Memory B cell (primary cell): Measurements from ENCODE around the gene SH3D19.
"Not testable (repeated sequence)": the region's sequence is repeated elsewhere in the genome, so short reads cannot be mapped to it uniquely, and the experiment has no call there.

ENCODE experiments used
- ATAC-seq: fragments of 150-1000 bp; cut with Tn5 transposase; 2 replicates; pipeline ENCODE4 v1.10.0; 2021; ENCODE audit warnings: low read depth, mild to moderate bottlenecking, moderate library complexity
- DNase-seq, 2 donors: peaks; one replicate each; pipeline ENCODE4 v3.0.0; 2022; ENCODE audit warnings: low spot score in 2 of 2
- H3K27ac Mint-ChIP-seq: one replicate; pipeline ENCODE4 v1.8.0; 2022; ENCODE audit warnings: mild to moderate bottlenecking, moderate library complexity, mixed read lengths
- H3K27me3 Mint-ChIP-seq: one replicate; pipeline ENCODE4 v1.8.0; 2022; ENCODE audit warnings: mixed read lengths
- H3K36me3 Mint-ChIP-seq: one replicate; pipeline ENCODE4 v1.8.0; 2022; ENCODE audit warnings: mild to moderate bottlenecking, mixed read lengths
- H3K4me1 Mint-ChIP-seq: one replicate; pipeline ENCODE4 v1.8.0; 2022; ENCODE audit warnings: mixed read lengths
- H3K4me3 Mint-ChIP-seq: one replicate; pipeline ENCODE4 v1.8.0; 2022; ENCODE audit warnings: mild to moderate bottlenecking, moderate library complexity, mixed read lengths
- H3K9me3 Mint-ChIP-seq: one replicate; pipeline ENCODE4 v1.8.0; 2022; ENCODE audit warnings: mixed read lengths

SH3D19 gene

DNA sequence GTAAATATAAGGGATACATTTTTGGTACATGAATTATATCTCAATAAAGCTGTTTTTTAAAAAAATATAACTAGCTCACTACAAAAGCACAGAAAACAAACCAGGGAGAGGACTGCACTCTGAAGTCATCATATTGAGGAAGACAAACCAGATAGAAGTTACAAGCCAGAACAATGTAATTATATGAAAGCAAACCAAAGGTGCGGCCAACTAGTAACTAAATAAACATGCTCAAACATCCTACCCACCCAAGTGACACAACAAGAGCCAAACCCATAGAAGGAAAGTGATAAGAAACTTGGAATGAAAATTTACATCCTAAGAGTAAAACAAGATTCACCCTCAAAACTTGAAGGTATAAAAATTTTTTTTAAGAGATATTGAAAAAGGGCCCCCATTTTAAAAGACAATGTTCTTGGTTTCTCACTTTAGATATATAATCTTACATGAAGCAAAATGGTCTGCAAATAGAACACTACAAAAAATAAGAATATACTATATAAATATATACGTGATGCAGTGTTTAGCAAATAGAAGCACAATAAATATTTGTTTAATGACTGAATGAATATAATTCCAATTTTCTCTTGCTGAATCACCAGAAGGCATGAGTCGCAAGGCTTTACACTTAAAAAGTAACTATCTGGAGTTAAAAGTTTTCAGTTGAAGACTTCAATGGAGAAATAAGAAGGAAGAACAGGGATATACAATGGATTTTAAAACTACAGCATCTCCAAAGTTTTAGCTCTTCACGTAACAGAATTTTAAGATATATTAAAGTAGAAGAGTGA is 4.0 kb upstream of the SH3D19 start:
- H3K36me3 Mint-ChIP-seq: peaks cover 3% of the 10 kb centered on the region
- H3K4me1 Mint-ChIP-seq: peaks cover 2% of the 10 kb centered on the region
- peaks cover 3% of the 10 kb centered on the region for H3K9me3 Mint-ChIP-seq
- H3K27ac Mint-ChIP-seq: no peak overlapping the region
- DNase-seq (no peak), ATAC-seq (no peak)
- H3K4me3 Mint-ChIP-seq: no peak overlapping the region
- H3K27me3 Mint-ChIP-seq: peaks cover 12% of the 10 kb centered on the region

DNA sequence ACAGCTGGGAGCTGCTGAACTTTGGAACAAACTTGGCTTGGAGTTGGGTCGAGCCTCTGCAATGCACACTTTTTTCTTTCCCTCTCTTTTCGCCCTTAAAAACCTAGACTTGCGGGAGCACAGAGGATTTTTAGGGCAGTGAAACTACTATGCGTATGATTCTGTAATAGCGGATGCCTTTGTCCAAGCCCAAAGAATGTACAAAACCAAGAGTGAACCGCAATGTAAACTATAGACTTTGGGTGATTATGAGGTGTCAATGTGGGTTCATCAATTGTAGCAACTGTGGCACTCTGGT is 493 bp upstream of the SH3D19 start:
- no peak for DNase-seq
- H3K9me3 Mint-ChIP-seq: peaks cover 2% of the 10 kb centered on the region
- peaks cover 19% of the 10 kb centered on the region for H3K27me3 Mint-ChIP-seq
- H3K27ac Mint-ChIP-seq: no peak overlapping the region
- peaks cover 3% of the 10 kb centered on the region for H3K36me3 Mint-ChIP-seq
- no peak overlapping the region for H3K4me3 Mint-ChIP-seq
- no peak for ATAC-seq
- peaks cover 2% of the 10 kb centered on the region for H3K4me1 Mint-ChIP-seq

GRCh38 chr4:151324752-151325110 is 674 bp downstream of the SH3D19 start:
- ATAC-seq (no peak), DNase-seq (no peak)
- Mint-ChIP-seq H3K27me3 (peaks cover 19% of the 10 kb centered on the region), H3K9me3 (no peaks in the 10 kb centered on the region), H3K27ac (no peak overlapping the region), H3K4me3 (no peak overlapping the region), H3K4me1 (peaks cover 2% of the 10 kb centered on the region), H3K36me3 (peaks cover 3% of the 10 kb centered on the region)

DNA sequence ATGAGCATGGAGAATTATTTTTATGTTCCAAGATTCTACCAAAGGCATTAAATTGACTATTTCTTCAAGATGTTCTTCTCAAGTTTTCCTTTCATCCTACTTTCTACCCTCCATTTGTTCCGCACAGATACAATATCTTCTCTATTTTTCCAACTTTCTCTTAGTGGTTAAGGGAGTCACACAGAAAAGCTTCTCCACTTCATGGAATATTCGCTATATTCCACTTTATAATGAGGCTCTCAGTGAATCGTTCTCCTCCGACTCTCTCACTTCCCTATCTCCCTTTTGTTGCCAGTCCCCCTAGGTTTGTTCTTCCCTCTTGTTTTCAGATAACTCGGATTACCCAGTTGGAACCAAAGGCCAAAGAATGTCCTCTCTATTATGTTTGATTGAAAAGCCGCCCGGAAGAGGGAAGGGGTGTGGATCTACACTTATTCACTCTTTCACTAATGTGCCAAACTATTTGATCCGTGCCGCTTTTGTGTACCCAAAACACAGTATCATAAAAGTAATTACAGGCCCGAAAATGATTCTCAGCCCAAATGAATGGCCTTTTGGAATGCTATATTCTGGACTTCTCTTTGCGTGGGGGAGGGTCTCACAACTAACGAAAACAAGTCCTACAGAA is 1.2 kb downstream of the SH3D19 start:
- ATAC-seq (no peak), DNase-seq (no peak)
- no peak overlapping the region for H3K27ac Mint-ChIP-seq
- H3K4me3 Mint-ChIP-seq: no peak overlapping the region
- peaks cover 2% of the 10 kb centered on the region for H3K4me1 Mint-ChIP-seq
- H3K36me3 Mint-ChIP-seq: peaks cover 3% of the 10 kb centered on the region
- H3K9me3 Mint-ChIP-seq: no peaks in the 10 kb centered on the region
- peaks cover 19% of the 10 kb centered on the region for H3K27me3 Mint-ChIP-seq

DNA sequence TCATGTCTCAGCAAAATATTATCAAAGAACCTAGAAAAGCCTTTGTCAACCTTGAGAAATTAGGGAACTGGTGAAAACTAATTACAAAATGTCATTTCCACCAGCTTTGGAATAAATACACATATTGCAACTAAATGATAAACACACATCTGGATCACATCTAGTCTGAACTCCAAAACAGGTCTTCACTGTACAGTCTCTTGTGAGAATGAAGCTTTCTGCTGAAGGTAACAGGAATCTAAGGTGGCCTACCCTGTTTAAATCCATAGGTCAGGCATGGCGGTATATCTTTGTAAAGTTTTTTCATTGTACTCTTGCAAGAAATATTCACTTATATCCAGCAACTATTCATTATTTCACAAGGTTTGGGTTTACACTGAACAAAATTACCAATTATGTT is 1.7 kb downstream of the SH3D19 start:
- no peak for DNase-seq
- no peak overlapping the region for H3K4me3 Mint-ChIP-seq
- peaks cover 19% of the 10 kb centered on the region for H3K27me3 Mint-ChIP-seq
- ATAC-seq: no peak
- peaks cover 3% of the 10 kb centered on the region for H3K36me3 Mint-ChIP-seq
- peaks cover 2% of the 10 kb centered on the region for H3K4me1 Mint-ChIP-seq
- no peaks in the 10 kb centered on the region for H3K9me3 Mint-ChIP-seq
- no peak overlapping the region for H3K27ac Mint-ChIP-seq

DNA sequence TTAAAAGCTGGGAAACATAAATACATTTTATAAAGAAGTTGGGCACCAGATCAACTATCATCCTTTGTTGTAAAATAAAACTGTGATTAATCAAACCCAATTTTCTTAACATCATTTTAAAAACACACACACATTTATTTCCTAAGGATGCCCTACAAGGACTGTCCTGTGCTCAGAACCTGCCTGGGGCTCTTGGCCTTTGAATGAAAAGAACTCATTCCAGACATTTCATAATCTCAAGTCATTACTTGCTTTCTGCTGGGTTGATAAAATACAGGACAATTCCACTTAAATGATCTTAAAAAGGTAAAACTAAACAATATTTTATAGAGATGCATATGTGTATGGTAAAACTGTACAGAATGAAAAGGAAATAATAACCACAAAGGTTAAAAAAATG is 2.8 kb downstream of the SH3D19 start:
- peaks cover 2% of the 10 kb centered on the region for H3K4me1 Mint-ChIP-seq
- H3K9me3 Mint-ChIP-seq: no peaks in the 10 kb centered on the region
- H3K36me3 Mint-ChIP-seq: peaks cover 3% of the 10 kb centered on the region
- no peak overlapping the region for H3K4me3 Mint-ChIP-seq
- no peak for DNase-seq
- no peak for ATAC-seq
- peaks cover 19% of the 10 kb centered on the region for H3K27me3 Mint-ChIP-seq
- H3K27ac Mint-ChIP-seq: no peak overlapping the region

GRCh38 chr4:151322161-151322560 is 3.2 kb downstream of the SH3D19 start:
- not testable (repeated sequence) for H3K27ac Mint-ChIP-seq, H3K4me1 Mint-ChIP-seq, H3K4me3 Mint-ChIP-seq, ATAC-seq, DNase-seq, H3K9me3 Mint-ChIP-seq, H3K36me3 Mint-ChIP-seq
- peaks cover 19% of the 10 kb centered on the region for H3K27me3 Mint-ChIP-seq

DNA sequence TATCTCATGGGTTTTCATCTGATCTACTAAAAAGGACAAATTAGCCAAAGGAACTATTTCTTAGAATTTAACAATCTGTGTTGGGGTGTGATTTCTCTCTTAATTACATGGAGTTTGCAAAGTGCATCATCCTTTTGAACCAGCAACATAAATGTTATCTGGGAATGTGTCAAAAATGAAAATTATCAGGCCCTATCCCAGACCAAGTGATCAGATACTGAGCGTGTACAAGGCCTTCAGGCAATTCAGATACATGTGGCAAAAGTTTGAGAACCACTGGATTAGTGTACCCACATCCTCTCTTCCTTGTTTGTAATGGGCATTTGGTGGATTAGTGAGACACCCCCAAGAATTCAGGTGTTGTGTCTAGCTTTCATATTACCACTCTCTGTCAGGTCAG is 3.8 kb downstream of the SH3D19 start:
- Mint-ChIP-seq H3K4me3 (no peak overlapping the region), H3K36me3 (peaks cover 3% of the 10 kb centered on the region), H3K9me3 (no peaks in the 10 kb centered on the region), H3K27ac (no peak overlapping the region), H3K4me1 (peaks cover 2% of the 10 kb centered on the region), H3K27me3 (peaks cover 17% of the 10 kb centered on the region)
- ATAC-seq: no peak
- no peak for DNase-seq

DNA sequence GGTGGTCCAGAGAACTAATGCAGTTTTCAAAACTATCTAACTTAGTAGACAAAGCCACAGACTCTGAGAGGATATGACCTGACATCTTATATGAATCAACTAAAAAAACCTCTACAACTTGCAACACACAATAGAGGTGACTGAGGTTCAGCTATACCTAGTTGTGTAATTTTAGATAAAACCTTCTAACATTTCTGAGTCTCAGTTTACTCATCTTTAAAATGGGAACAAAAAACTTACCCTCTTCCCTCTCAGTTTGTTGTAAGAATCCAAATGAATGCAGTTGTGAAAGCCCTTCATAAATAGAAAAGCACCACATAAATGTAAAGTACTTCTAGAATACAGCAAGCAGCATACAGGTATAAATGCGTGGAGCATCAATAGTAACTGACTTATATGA is 5.9 kb downstream of the SH3D19 start:
- H3K27me3 Mint-ChIP-seq: peaks cover 9% of the 10 kb centered on the region
- H3K4me1 Mint-ChIP-seq: no peaks in the 10 kb centered on the region

DNA sequence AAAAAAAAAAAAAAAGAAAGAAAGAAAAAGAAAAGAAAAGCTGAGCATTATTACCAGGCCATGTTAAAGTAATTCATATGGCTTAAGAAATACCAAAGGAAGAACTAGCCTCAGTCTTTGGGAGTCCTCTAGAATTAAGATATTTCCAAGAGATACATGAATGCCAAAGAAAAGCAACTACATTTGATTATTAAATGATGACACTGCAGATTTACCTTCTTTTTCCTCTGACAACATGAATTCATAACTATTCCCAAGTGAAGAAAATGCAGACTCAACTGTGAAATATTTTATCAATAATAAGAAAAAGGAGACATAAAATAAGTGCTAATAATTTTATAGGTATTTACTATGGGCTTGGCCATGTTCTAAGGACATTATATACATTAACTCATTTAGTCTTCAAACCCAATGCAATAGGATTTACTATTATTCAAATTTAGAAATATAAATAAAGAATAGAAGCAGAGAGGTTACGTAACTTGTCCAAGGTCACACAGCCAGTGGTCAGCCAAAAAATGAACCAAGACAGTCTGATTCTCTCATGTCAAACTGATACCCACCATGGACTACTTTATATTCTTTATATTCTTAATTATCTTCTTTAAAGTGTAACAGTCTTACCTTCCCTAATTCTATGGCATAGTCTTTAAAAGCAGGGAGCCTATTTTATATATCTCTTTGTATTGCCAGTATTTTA is 6.9 kb downstream of the SH3D19 start:
- H3K4me3 Mint-ChIP-seq: no peak overlapping the region

More for the DNA sequence above, 5.9 kb downstream of the SH3D19 start:
- Mint-ChIP-seq H3K27ac (no peak overlapping the region), H3K9me3 (no peaks in the 10 kb centered on the region), H3K36me3 (no peaks in the 10 kb centered on the region), H3K4me3 (no peak overlapping the region)
- no peak for DNase-seq
- no peak for ATAC-seq

GRCh38 chr4:151316645-151317044 is 8.8 kb downstream of the SH3D19 start:
- Mint-ChIP-seq H3K4me3 (no peak overlapping the region), H3K36me3 (no peaks in the 10 kb centered on the region), H3K9me3 (no peaks in the 10 kb centered on the region), H3K27ac (no peak overlapping the region), H3K4me1 (no peaks in the 10 kb centered on the region), H3K27me3 (peaks cover 4% of the 10 kb centered on the region)
- no peak for DNase-seq
- no peak for ATAC-seq

More for the DNA sequence above, 6.9 kb downstream of the SH3D19 start:
- ATAC-seq (no peak), DNase-seq (no peak)
- no peaks in the 10 kb centered on the region for H3K9me3 Mint-ChIP-seq
- no peak overlapping the region for H3K27ac Mint-ChIP-seq
- no peaks in the 10 kb centered on the region for H3K4me1 Mint-ChIP-seq
- H3K27me3 Mint-ChIP-seq: peaks cover 4% of the 10 kb centered on the region
- no peaks in the 10 kb centered on the region for H3K36me3 Mint-ChIP-seq

DNA sequence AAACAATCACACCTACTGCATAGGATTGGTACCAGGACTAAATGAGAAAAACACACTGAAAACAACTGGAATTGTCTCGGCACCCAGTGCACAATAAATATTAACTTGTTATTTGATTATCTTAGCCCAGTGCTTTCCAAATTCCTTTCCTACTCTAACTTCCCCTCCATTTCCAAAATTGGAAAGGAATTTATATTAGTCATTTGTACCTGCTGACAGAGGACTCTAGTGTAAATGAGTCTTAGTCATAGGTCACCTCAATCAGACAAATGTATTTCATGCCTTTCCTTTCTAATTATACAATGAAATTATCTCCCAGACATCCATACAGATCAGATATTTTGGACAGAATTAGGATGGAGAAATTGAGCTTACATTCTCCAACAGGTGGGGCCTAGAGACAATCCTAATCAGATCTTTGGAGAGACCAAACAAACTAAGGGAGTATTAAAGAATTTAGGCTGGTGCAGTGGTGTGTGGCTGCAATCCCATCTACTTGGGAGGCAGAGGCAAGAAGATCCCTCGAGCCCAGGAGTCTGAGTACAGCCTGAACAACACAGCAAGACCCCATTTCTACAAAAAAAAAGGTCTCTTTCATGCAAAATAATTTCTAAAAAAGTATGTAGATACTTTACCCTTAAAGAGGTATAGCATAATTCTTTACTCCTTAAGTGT is 10.1 kb downstream of the SH3D19 start:
- ATAC-seq (no peak), DNase-seq (no peak)
- H3K4me3 Mint-ChIP-seq: no peak overlapping the region
- no peaks in the 10 kb centered on the region for H3K4me1 Mint-ChIP-seq
- no peaks in the 10 kb centered on the region for H3K36me3 Mint-ChIP-seq
- H3K27ac Mint-ChIP-seq: no peak overlapping the region
- no peaks in the 10 kb centered on the region for H3K27me3 Mint-ChIP-seq
- H3K9me3 Mint-ChIP-seq: no peaks in the 10 kb centered on the region

DNA sequence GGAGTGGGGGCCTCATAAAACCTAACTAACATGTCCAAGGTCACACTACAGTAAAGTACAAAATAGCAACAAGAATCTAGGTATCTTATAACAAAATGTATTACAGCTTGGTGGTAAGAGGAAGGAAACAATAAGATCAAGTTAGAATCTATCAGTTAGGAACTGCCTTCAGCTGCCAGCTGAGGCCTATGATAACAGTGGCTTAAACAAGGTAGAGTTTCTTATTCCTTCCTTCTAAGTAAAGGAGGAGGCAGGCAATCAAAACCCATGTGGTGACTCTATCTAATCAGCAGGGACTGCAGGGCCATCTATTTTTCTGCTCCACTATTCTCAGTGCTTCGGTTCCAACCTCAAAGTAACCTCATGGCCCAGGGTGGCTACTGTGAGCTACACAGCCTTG is 10.9 kb downstream of the SH3D19 start:
- Mint-ChIP-seq H3K4me1 (no peaks in the 10 kb centered on the region), H3K27me3 (no peaks in the 10 kb centered on the region), H3K36me3 (no peaks in the 10 kb centered on the region), H3K9me3 (no peaks in the 10 kb centered on the region), H3K4me3 (no peak overlapping the region), H3K27ac (no peak overlapping the region)
- ATAC-seq (no peak), DNase-seq (no peak)

- Mint-ChIP-seq H3K27ac (no peak overlapping the region), H3K36me3 (no peaks in the 10 kb centered on the region), H3K4me3 (no peak overlapping the region), H3K27me3 (no peaks in the 10 kb centered on the region), H3K4me1 (no peaks in the 10 kb centered on the region), H3K9me3 (no peaks in the 10 kb centered on the region)
- ATAC-seq (no peak), DNase-seq (no peak)
Measured at GRCh38 chr4:151314010-151314355, 11.4 kb downstream of the SH3D19 start.
